ENCODE results near the gene SMCHD1. TPM values are rescaled to one million over a fixed set of nuclear protein-coding genes. Genes with fewer than 3 reads are reported as not detected.
"Not testable (repeated sequence)": the region's sequence is repeated elsewhere in the genome, so short reads cannot be mapped to it uniquely, and the experiment has no call there.

Gene SMCHD1
- total RNA-seq, 2 experiments from 2014 or later, result 357 to 359 TPM

- H3K9me3 ChIP-seq (ENCODE audit: control insufficient read depth in 1 of 2, insufficient read depth in 1 of 2, low read length in 2 of 2), result no peaks in the 10 kb centered on the region
- peaks cover 34% of the 10 kb centered on the region for H3K36me3 ChIP-seq (ENCODE audit: insufficient read depth, low read length)
- Mint-ChIP-seq H3K9me3 (no peaks in the 10 kb centered on the region), H3K4me1 (ENCODE audit: low read depth) (peaks cover 74% of the 10 kb centered on the region), H3K27me3 (no peaks in the 10 kb centered on the region), H3K36me3 (ENCODE audit: low read depth) (peaks cover 79% of the 10 kb centered on the region), H3K27ac (peak overlapping the region; percentile 1), H3K4me3 (peak overlapping the region; percentile 49)
- H3K4me1 ChIP-seq (ENCODE audit: insufficient read depth, low read length), result peaks cover 32% of the 10 kb centered on the region
- no peak overlapping the region for H3K27ac ChIP-seq (ENCODE audit: low read depth in 1 of 2, low read length in 2 of 2)
- ChIA-PET CTCF (no interaction called here), POLR2A (interaction anchor here (0.7 to 1.2 kb wide), 4 partner anchors 22 to 103 kb away, joined by 3 to 4 read pairs (median 3); no protein-coding TSS in a partner anchor)
- no peak for TF ChIP-seq CTCF (IDR thresholded peaks at IDR 0.05)
- ATAC-seq (ENCODE audit: poor library complexity), result peak; percentile 21
- no peaks in the 10 kb centered on the region for H3K27me3 ChIP-seq (ENCODE audit: control insufficient read depth in 1 of 2, insufficient read depth in 2 of 2, low read length in 2 of 2)
- DNase-seq, result no peak
- intact Hi-C loops (cut with DNase I, micrococcal nuclease), result no loop called here
- peak overlapping the region; percentile 8 for H3K4me3 ChIP-seq (ENCODE audit: low read length)
These were observed 7.5 kb downstream of the SMCHD1 start for GRCh38 chr18:2662990-2663389.

- H3K36me3 Mint-ChIP-seq (ENCODE audit: low read depth), result peaks cover 96% of the 10 kb centered on the region
- Histone ChIP-seq H3K27me3 (ENCODE audit: control insufficient read depth in 1 of 2, insufficient read depth in 2 of 2, low read length in 2 of 2) (no peaks in the 10 kb centered on the region), H3K27ac (ENCODE audit: low read depth in 1 of 2, low read length in 2 of 2) (no peak overlapping the region), H3K9me3 (ENCODE audit: control insufficient read depth in 1 of 2, insufficient read depth in 1 of 2, low read length in 2 of 2) (no peaks in the 10 kb centered on the region), H3K4me3 (ENCODE audit: low read length) (no peak overlapping the region), H3K4me1 (ENCODE audit: insufficient read depth, low read length) (peaks cover 6% of the 10 kb centered on the region), H3K36me3 (ENCODE audit: insufficient read depth, low read length) (peaks cover 95% of the 10 kb centered on the region)
- H3K27me3 Mint-ChIP-seq, result no peaks in the 10 kb centered on the region
- intact Hi-C loops (cut with DNase I, micrococcal nuclease), result no loop called here
- DNase-seq (no peak), ATAC-seq (ENCODE audit: poor library complexity) (no peak)
- no peak overlapping the region for H3K4me3 Mint-ChIP-seq
- H3K27ac Mint-ChIP-seq, result no peak overlapping the region
- H3K9me3 Mint-ChIP-seq, result no peaks in the 10 kb centered on the region
- TF ChIP-seq CTCF (IDR thresholded peaks at IDR 0.05), result no peak
- CTCF ChIA-PET, result no interaction called here
- peaks cover 81% of the 10 kb centered on the region for H3K4me1 Mint-ChIP-seq (ENCODE audit: low read depth)
- POLR2A ChIA-PET, result interaction anchor here (1.4 to 3.9 kb wide), 2 partner anchors 16 to 36 kb away, joined by 10 to 29 read pairs; partner anchors contain the start of gene SMCHD1
These were observed 16.9 kb downstream of the SMCHD1 start for GRCh38 chr18:2672410-2672809.

GRCh38 chr18:2672872-2673271, 17.3 kb downstream of the SMCHD1 start:
- H3K9me3 ChIP-seq (ENCODE audit: control insufficient read depth in 1 of 2, insufficient read depth in 1 of 2, low read length in 2 of 2), result no peaks in the 10 kb centered on the region
- DNase-seq (no peak), ATAC-seq (ENCODE audit: poor library complexity) (no peak)
- POLR2A ChIA-PET, result interaction anchor here (1.4 to 3.9 kb wide), 2 partner anchors 17 to 36 kb away, joined by 10 to 29 read pairs; partner anchors contain the start of gene SMCHD1
- H3K4me3 ChIP-seq (ENCODE audit: low read length), result no peak overlapping the region
- Mint-ChIP-seq H3K4me1 (ENCODE audit: low read depth) (peaks cover 84% of the 10 kb centered on the region), H3K27ac (peak overlapping the region; percentile 1), H3K36me3 (ENCODE audit: low read depth) (peaks cover 99% of the 10 kb centered on the region), H3K27me3 (no peaks in the 10 kb centered on the region), H3K9me3 (no peaks in the 10 kb centered on the region), H3K4me3 (no peak overlapping the region)
- CTCF ChIA-PET, result no interaction called here
- peaks cover 96% of the 10 kb centered on the region for H3K36me3 ChIP-seq (ENCODE audit: insufficient read depth, low read length)
- peaks cover 6% of the 10 kb centered on the region for H3K4me1 ChIP-seq (ENCODE audit: insufficient read depth, low read length)
- TF ChIP-seq CTCF (IDR thresholded peaks at IDR 0.05), result no peak
- H3K27ac ChIP-seq (ENCODE audit: low read depth in 1 of 2, low read length in 2 of 2), result no peak overlapping the region
- no peaks in the 10 kb centered on the region for H3K27me3 ChIP-seq (ENCODE audit: control insufficient read depth in 1 of 2, insufficient read depth in 2 of 2, low read length in 2 of 2)
- intact Hi-C loops (cut with DNase I, micrococcal nuclease), result no loop called here

GRCh38 chr18:2678933-2679332, 23.4 kb downstream of the SMCHD1 start:
- intact Hi-C loops (cut with DNase I, micrococcal nuclease), result loop anchor here in 1 of 2 experiments (5.0 kb wide), 1 partner anchor 33 kb away; no protein-coding TSS in a partner anchor
- CTCF ChIA-PET, H3K4me3 Mint-ChIP-seq: not testable (repeated sequence)

More at GRCh38 chr18:2678933-2679332, 23.4 kb downstream of the SMCHD1 start:
- H3K27ac ChIP-seq (ENCODE audit: low read depth in 1 of 2, low read length in 2 of 2); ATAC-seq (ENCODE audit: poor library complexity); H3K4me3 ChIP-seq (ENCODE audit: low read length); H3K9me3 Mint-ChIP-seq; H3K9me3 ChIP-seq (ENCODE audit: control insufficient read depth in 1 of 2, insufficient read depth in 1 of 2, low read length in 2 of 2); DNase-seq; H3K27me3 Mint-ChIP-seq; H3K27me3 ChIP-seq (ENCODE audit: control insufficient read depth in 1 of 2, insufficient read depth in 2 of 2, low read length in 2 of 2): not testable (repeated sequence)
- Mint-ChIP-seq H3K27ac (peak overlapping the region; percentile 44), H3K36me3 (ENCODE audit: low read depth) (peaks cover 98% of the 10 kb centered on the region), H3K4me1 (ENCODE audit: low read depth) (peaks cover 81% of the 10 kb centered on the region)
- Histone ChIP-seq H3K4me1 (ENCODE audit: insufficient read depth, low read length) (peaks cover 17% of the 10 kb centered on the region), H3K36me3 (ENCODE audit: insufficient read depth, low read length) (peaks cover 61% of the 10 kb centered on the region)
- POLR2A ChIA-PET, result interaction anchor here (0.6 to 1.1 kb wide), 5 partner anchors 23 to 109 kb away, joined by 3 to 4 read pairs (median 3); partner anchors contain the start of genes METTL4 and NDC80
